Coronary artery (tissue), 2 donors: Measurements from ENCODE around the gene NKAIN2.
"Not testable (repeated sequence)": the region's sequence is repeated elsewhere in the genome, so short reads cannot be mapped to it uniquely, and the experiment has no call there.

Source experiments
- DNase-seq: peaks from one replicate; pipeline ENCODE4 v3.0.0-alpha.2; 2017; ENCODE audit warnings: low spot score
- H3K27ac ChIP-seq, 2 donors: fragments of 200-600 bp; sonication (generic); one replicate each; pipeline ENCODE4 v1.5.1; 2016 to 2019
- H3K4me3 ChIP-seq: fragments of 200-600 bp; sonication (generic); 2 replicates; pipeline ENCODE4 v1.5.1; 2016; ENCODE audit warnings: mild to moderate bottlenecking, moderate library complexity
- CTCF ChIP-seq: fragments of 200-600 bp; sonication (generic); IDR thresholded peaks from one replicate; pipeline ENCODE4 v1.5.1; 2019; ENCODE audit warnings: antibody characterized with exemption

Gene NKAIN2

GRCh38 chr6:124310139-124310538 lies 506.5 kb downstream of the NKAIN2 start:
- H3K27ac ChIP-seq = no peak overlapping the region
- H3K4me3 ChIP-seq = no peak overlapping the region
- no peak for DNase-seq
- no peak for TF ChIP-seq CTCF

GRCh38 chr6:124319410-124319809 lies 515.7 kb downstream of the NKAIN2 start:
- DNase-seq = no peak
- H3K4me3 ChIP-seq = no peak overlapping the region
- H3K27ac ChIP-seq = no peak overlapping the region
- no peak for TF ChIP-seq CTCF

GRCh38 chr6:124324237-124324636 lies 520.6 kb downstream of the NKAIN2 start:
- no peak for DNase-seq
- TF ChIP-seq CTCF = no peak
- Histone ChIP-seq H3K4me3 (no peak overlapping the region), H3K27ac (no peak overlapping the region)

GRCh38 chr6:124330197-124330596 lies 526.5 kb downstream of the NKAIN2 start:
- H3K27ac ChIP-seq = no peak overlapping the region
- TF ChIP-seq CTCF = no peak
- no peak for DNase-seq
- no peak overlapping the region for H3K4me3 ChIP-seq

GRCh38 chr6:124334359-124334758 lies 530.7 kb downstream of the NKAIN2 start:
- no peak overlapping the region for H3K4me3 ChIP-seq
- no peak for DNase-seq
- no peak for TF ChIP-seq CTCF
- no peak overlapping the region for H3K27ac ChIP-seq

- no peak for TF ChIP-seq CTCF
- no peak for DNase-seq
- Histone ChIP-seq H3K4me3 (no peak overlapping the region), H3K27ac (no peak overlapping the region)
Measured at GRCh38 chr6:124339610-124340334, 536.1 kb downstream of the NKAIN2 start.

- H3K4me3 ChIP-seq, H3K27ac ChIP-seq, DNase-seq: not testable (repeated sequence)
Measured at GRCh38 chr6:124348339-124348738, 544.7 kb downstream of the NKAIN2 start.
